ENCODE results near the gene NAALADL2.

DNA sequence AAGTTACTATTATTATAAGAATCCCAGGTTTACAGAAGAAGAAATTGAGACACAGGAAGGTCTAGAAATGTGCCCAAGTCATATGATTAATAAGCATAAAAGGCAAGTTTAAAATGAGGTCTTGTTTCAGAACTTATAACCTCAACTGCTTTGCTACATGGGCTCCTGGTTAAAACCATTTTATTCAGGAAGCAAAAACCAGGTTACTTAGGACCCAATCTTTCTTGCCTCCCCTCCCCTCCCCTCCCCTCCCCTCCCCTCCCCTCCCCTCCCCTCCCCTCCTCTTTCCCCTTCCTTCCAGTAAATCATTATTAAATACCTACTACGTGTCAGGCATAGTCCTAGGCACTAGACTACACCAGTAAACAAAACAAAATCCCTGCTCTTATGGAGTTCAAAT, 93.9 kb downstream of the NAALADL2 start:
- TF ChIP-seq, protein P1, sequence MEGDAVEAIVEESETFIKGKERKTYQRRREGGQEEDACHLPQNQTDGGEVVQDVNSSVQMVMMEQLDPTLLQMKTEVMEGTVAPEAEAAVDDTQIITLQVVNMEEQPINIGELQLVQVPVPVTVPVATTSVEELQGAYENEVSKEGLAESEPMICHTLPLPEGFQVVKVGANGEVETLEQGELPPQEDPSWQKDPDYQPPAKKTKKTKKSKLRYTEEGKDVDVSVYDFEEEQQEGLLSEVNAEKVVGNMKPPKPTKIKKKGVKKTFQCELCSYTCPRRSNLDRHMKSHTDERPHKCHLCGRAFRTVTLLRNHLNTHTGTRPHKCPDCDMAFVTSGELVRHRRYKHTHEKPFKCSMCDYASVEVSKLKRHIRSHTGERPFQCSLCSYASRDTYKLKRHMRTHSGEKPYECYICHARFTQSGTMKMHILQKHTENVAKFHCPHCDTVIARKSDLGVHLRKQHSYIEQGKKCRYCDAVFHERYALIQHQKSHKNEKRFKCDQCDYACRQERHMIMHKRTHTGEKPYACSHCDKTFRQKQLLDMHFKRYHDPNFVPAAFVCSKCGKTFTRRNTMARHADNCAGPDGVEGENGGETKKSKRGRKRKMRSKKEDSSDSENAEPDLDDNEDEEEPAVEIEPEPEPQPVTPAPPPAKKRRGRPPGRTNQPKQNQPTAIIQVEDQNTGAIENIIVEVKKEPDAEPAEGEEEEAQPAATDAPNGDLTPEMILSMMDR (IDR thresholded peaks at IDR 0.05): no peak
- no peak for TF ChIP-seq EZH2 (IDR thresholded peaks at IDR 0.05)

Data from neural progenitor cell (in vitro differentiated cells).